WTC11 (cell line): ENCODE measurements around the gene SDK2. TPM values are rescaled to one million over a fixed set of nuclear protein-coding genes. Genes with fewer than 3 reads are reported as not detected.

ENCODE experiments used
- ATAC-seq: fragments of 200-7000 bp; cut with Tn5 transposase; 2 replicates; pipeline ENCODE4 v1.10.0; 2021; ENCODE audit warnings: mild to moderate bottlenecking, moderate library complexity
- CTCF ChIA-PET: fragments of 300-600 bp; sonication (Branson Sonifier 250); formaldehyde crosslinking; loops from one replicate; lab custom pipeline; 2021; ENCODE audit warnings: antibody characterized with exemption; lab: Charles Lee
- POLR2A ChIA-PET: fragments of 350-600 bp; sonication (Branson Sonifier 250); formaldehyde crosslinking; loops from one replicate; lab custom pipeline; 2021; ENCODE audit warnings: antibody characterized with exemption; lab: Charles Lee
- DNase-seq: peaks from one replicate; pipeline ENCODE4 v3.0.0; 2021; ENCODE audit warnings: low spot score
- H3K27ac Mint-ChIP-seq: 2 replicates; pipeline ENCODE4 v1.8.0; 2021; ENCODE audit warnings: mixed read lengths
- H3K27me3 Mint-ChIP-seq: 2 replicates; pipeline ENCODE4 v1.8.0; 2021; ENCODE audit warnings: low read depth, mild to moderate bottlenecking, moderate library complexity, mixed read lengths
- H3K36me3 Mint-ChIP-seq: 2 replicates; pipeline ENCODE4 v1.8.0; 2021; ENCODE audit warnings: mixed read lengths
- H3K4me1 Mint-ChIP-seq: 2 replicates; pipeline ENCODE4 v1.8.0; 2022; ENCODE audit warnings: mixed read lengths
- H3K4me3 Mint-ChIP-seq: 2 replicates; pipeline ENCODE4 v1.8.0; 2021; ENCODE audit warnings: mild to moderate bottlenecking, moderate library complexity, mixed read lengths
- H3K9me3 Mint-ChIP-seq: 2 replicates; pipeline ENCODE4 v1.8.0; 2021; ENCODE audit warnings: mixed read lengths
- AFF4 ChIP-seq: sonication (generic); formaldehyde crosslinking; IDR thresholded peaks from 2 replicates; pipeline ENCODE4 v1.8.1; 2023; ENCODE audit warnings: mild to moderate bottlenecking, missing genetic modification reagents, borderline replicate concordance
- AR ChIP-seq: fragments of 250-450 bp; sonication (Bioruptor Pico); IDR thresholded peaks from 2 replicates; pipeline ENCODE4 v1.9.0; 2021; ENCODE audit warnings: mild to moderate bottlenecking
- ATF6 ChIP-seq: sonication (generic); formaldehyde crosslinking; IDR thresholded peaks from 2 replicates; pipeline ENCODE4 v1.8.1; 2023; ENCODE audit warnings: mild to moderate bottlenecking, missing genetic modification reagents
- E2F4 ChIP-seq: sonication (generic); formaldehyde crosslinking; IDR thresholded peaks from 2 replicates; pipeline ENCODE4 v1.8.1; 2022; ENCODE audit warnings: low read depth, mild to moderate bottlenecking, moderate library complexity, missing genetic modification reagents, borderline replicate concordance
- EMX1 ChIP-seq: fragments of 250-450 bp; sonication (Bioruptor Pico); IDR thresholded peaks from 2 replicates; pipeline ENCODE4 v1.8.0; 2021; ENCODE audit warnings: mild to moderate bottlenecking
- ETV6 ChIP-seq: sonication (generic); formaldehyde crosslinking; IDR thresholded peaks from 2 replicates; pipeline ENCODE4 v1.8.1; 2022; ENCODE audit warnings: mild to moderate bottlenecking, missing genetic modification reagents
- GABPB1 ChIP-seq: sonication (generic); formaldehyde crosslinking; IDR thresholded peaks from 2 replicates; pipeline ENCODE4 v1.8.1; 2023; ENCODE audit warnings: mild to moderate bottlenecking, missing genetic modification reagents
- GRHL2 ChIP-seq: fragments of 250-450 bp; sonication (Bioruptor Pico); IDR thresholded peaks from 2 replicates; pipeline ENCODE4 v1.8.0; 2022; ENCODE audit warnings: mild to moderate bottlenecking, moderate library complexity; ENCODE audit not compliant: insufficient replicate concordance, severe bottlenecking
- NFATC4 ChIP-seq: fragments of 250-450 bp; sonication (Bioruptor Pico); IDR thresholded peaks from 2 replicates; pipeline ENCODE4 v1.9.0; 2021; ENCODE audit warnings: mild to moderate bottlenecking
- PRDM15 ChIP-seq: sonication (generic); formaldehyde crosslinking; IDR thresholded peaks from 2 replicates; pipeline ENCODE4 v1.8.0; 2022; ENCODE audit warnings: missing genetic modification reagents
- PRRX2 ChIP-seq: fragments of 250-450 bp; sonication (Bioruptor Pico); IDR thresholded peaks from 2 replicates; pipeline ENCODE4 v1.8.0; 2021; ENCODE audit warnings: mild to moderate bottlenecking
- RELA ChIP-seq: sonication (generic); formaldehyde crosslinking; IDR thresholded peaks from 2 replicates; pipeline ENCODE4 v1.8.1; 2022; ENCODE audit warnings: missing genetic modification reagents, mild to moderate bottlenecking, borderline replicate concordance
- SOX15 ChIP-seq: fragments of 250-450 bp; sonication (Bioruptor Pico); IDR thresholded peaks from 2 replicates; pipeline ENCODE4 v1.9.0; 2021; ENCODE audit warnings: mild to moderate bottlenecking
- ZNF138 ChIP-seq: sonication (generic); formaldehyde crosslinking; conservative IDR thresholded peaks from 2 replicates; pipeline ENCODE4 v1.8.1; 2022; ENCODE audit warnings: mild to moderate bottlenecking, moderate library complexity, missing genetic modification reagents
- ZNF423 ChIP-seq: fragments of 250-450 bp; sonication (Bioruptor Pico); IDR thresholded peaks from 2 replicates; pipeline ENCODE4 v2.1.2; 2022; ENCODE audit warnings: mild to moderate bottlenecking, moderate library complexity
- total RNA-seq: library from RNA; stranded (reverse); gene quantifications from 3 replicates; pipeline ENCODE4 v1.2.3, GENCODE V29; 2021
- TF ChIP-seq, protein P1 (sequence below): sonication (generic); formaldehyde crosslinking; IDR thresholded peaks from 2 replicates; pipeline ENCODE4 v1.8.1; 2023; ENCODE audit warnings: mild to moderate bottlenecking, moderate library complexity, missing genetic modification reagents
- TF ChIP-seq, protein P2 (sequence below): sonication (generic); formaldehyde crosslinking; IDR thresholded peaks from 2 replicates; pipeline ENCODE4 v1.8.0; 2022; ENCODE audit warnings: mild to moderate bottlenecking, missing genetic modification reagents

The SDK2 gene
- total RNA-seq, 1 experiment from 2014 or later, result 14.8 TPM

DNA sequence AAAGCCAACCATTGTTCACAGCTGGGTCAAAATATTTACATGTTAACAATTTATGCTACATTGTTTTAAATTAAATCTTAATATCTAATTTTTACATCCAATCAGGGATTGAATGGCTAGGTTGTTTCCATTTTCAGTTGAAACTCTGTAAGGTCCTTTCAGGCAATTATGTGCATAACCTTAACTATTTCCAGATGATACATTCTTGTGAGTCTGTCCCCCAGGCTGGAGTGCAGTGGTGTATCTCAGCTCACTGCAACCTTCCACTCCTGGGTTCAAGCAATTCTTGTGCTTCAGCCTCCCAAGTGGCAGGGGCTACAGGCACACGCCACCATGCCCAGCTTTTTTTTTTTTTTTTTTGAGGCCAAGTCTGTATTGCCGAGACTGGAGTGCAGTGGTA is 342.9 kb downstream of the SDK2 start:
- no peak for TF ChIP-seq ATF6 (CRISPR knock-in tag)
- TF ChIP-seq EMX1 (CRISPR knock-in tag), result no peak
- TF ChIP-seq, protein P1, sequence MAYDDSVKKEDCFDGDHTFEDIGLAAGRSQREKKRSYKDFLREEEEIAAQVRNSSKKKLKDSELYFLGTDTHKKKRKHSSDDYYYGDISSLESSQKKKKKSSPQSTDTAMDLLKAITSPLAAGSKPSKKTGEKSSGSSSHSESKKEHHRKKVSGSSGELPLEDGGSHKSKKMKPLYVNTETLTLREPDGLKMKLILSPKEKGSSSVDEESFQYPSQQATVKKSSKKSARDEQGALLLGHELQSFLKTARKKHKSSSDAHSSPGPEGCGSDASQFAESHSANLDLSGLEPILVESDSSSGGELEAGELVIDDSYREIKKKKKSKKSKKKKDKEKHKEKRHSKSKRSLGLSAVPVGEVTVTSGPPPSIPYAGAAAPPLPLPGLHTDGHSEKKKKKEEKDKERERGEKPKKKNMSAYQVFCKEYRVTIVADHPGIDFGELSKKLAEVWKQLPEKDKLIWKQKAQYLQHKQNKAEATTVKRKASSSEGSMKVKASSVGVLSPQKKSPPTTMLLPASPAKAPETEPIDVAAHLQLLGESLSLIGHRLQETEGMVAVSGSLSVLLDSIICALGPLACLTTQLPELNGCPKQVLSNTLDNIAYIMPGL (CRISPR knock-in tag), result no peak
- no peak for TF ChIP-seq ETV6 (CRISPR knock-in tag)
- TF ChIP-seq, protein P2, sequence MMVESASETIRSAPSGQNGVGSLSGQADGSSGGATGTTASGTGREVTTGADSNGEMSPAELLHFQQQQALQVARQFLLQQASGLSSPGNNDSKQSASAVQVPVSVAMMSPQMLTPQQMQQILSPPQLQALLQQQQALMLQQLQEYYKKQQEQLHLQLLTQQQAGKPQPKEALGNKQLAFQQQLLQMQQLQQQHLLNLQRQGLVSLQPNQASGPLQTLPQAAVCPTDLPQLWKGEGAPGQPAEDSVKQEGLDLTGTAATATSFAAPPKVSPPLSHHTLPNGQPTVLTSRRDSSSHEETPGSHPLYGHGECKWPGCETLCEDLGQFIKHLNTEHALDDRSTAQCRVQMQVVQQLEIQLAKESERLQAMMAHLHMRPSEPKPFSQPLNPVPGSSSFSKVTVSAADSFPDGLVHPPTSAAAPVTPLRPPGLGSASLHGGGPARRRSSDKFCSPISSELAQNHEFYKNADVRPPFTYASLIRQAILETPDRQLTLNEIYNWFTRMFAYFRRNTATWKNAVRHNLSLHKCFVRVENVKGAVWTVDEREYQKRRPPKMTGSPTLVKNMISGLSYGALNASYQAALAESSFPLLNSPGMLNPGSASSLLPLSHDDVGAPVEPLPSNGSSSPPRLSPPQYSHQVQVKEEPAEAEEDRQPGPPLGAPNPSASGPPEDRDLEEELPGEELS, result no peak
- no peak for TF ChIP-seq ZNF138 (CRISPR knock-in tag)
- TF ChIP-seq GABPB1, result no peak
- no peak for TF ChIP-seq NFATC4 (CRISPR knock-in tag)
- no peak for TF ChIP-seq AR (CRISPR knock-in tag)
- no peak for TF ChIP-seq RELA (CRISPR knock-in tag)
- no peak for TF ChIP-seq PRRX2 (CRISPR knock-in tag)
- TF ChIP-seq SOX15 (CRISPR knock-in tag), result no peak
- H3K36me3 Mint-ChIP-seq, result peaks cover 3% of the 10 kb centered on the region; the same call in 1 of the 2 replicates
- ChIA-PET POLR2A (no interaction called here), CTCF (interaction anchor here (0.9 to 1.9 kb wide), 4 partner anchors 9 to 214 kb away, joined by 3 to 14 read pairs (median 4); partner anchors contain the start of gene CDC42EP4)
- DNase-seq (no peak), ATAC-seq (no peak)
- H3K4me3 Mint-ChIP-seq, result no peak overlapping the region
- peaks cover 34% of the 10 kb centered on the region for H3K4me1 Mint-ChIP-seq
- H3K27me3 Mint-ChIP-seq, result no peaks in the 10 kb centered on the region
- no peaks in the 10 kb centered on the region for H3K9me3 Mint-ChIP-seq
- H3K27ac Mint-ChIP-seq, result no peak overlapping the region

DNA sequence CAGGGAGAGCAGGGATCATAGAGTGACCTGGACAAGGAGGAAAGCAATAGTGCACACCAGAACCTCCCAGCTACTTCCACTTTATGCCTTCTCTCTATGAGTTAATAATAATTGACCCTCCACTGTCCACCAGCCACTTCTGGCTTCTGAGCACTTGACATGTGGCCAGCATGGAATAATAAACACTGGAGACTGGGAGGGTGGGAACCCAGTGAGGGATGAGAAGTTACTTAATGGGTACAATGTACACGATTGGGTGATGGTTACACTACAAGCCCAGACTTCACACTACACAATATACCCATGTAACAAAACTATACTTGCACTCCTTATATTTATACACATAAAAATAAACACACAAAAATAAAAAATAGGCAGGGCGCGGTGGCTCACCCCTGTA is 343.9 kb downstream of the SDK2 start:
- Mint-ChIP-seq H3K4me3 (no peak overlapping the region), H3K9me3 (no peaks in the 10 kb centered on the region), H3K36me3 (peaks cover 3% of the 10 kb centered on the region; the same call in 1 of the 2 replicates), H3K27me3 (no peaks in the 10 kb centered on the region), H3K4me1 (peaks cover 27% of the 10 kb centered on the region), H3K27ac (no peak overlapping the region)
- ChIA-PET CTCF (no interaction called here), POLR2A (interaction anchor here (0.7 kb wide), 2 partner anchors 9 to 38 kb away, joined by 4 read pairs; no protein-coding TSS in a partner anchor)
- DNase-seq (no peak), ATAC-seq (no peak)
- TF ChIP-seq PRDM15 (CRISPR knock-in tag), result no peak
- TF ChIP-seq GRHL2 (CRISPR knock-in tag), result no peak
- TF ChIP-seq AFF4, result no peak
- no peak for TF ChIP-seq ZNF423 (CRISPR knock-in tag)
- no peak for TF ChIP-seq E2F4 (CRISPR knock-in tag)
